Upper lobe of right lung (tissue), 1 donor: Measurements from ENCODE around the gene CUL2. TPM values are rescaled to one million over a fixed set of nuclear protein-coding genes. Genes with fewer than 3 reads are reported as not detected.

Experiments used
- ATAC-seq: fragments of 200-7000 bp; cut with Tn5 transposase; one replicate; pipeline ENCODE4 v1.9.1; 2020; ENCODE audit warnings: mild to moderate bottlenecking, moderate library complexity
- DNase-seq: peaks from one replicate; pipeline ENCODE4 v3.0.0-alpha.2; 2020
- H3K27ac ChIP-seq: fragments of 200-600 bp; one replicate; pipeline ENCODE4 v1.8.0; 2022
- H3K27me3 ChIP-seq: fragments of 200-600 bp; one replicate; pipeline ENCODE4 v1.8.0; 2022; ENCODE audit warnings: mild to moderate bottlenecking
- H3K36me3 ChIP-seq: fragments of 200-600 bp; one replicate; pipeline ENCODE4 v1.8.0; 2022
- H3K4me1 ChIP-seq: fragments of 200-600 bp; one replicate; pipeline ENCODE4 v1.8.0; 2022
- H3K4me3 ChIP-seq: fragments of 200-600 bp; one replicate; pipeline ENCODE4 v1.8.0; 2022; ENCODE audit warnings: mild to moderate bottlenecking
- H3K9me3 ChIP-seq: fragments of 200-600 bp; one replicate; pipeline ENCODE4 v1.8.0; 2022
- CTCF ChIP-seq: fragments of 200-600 bp; IDR thresholded peaks from one replicate; pipeline ENCODE4 v1.8.0; 2022; ENCODE audit warnings: antibody characterized with exemption
- intact Hi-C: fragments of 100-400 bp; cut with DNase I; formaldehyde crosslinking; loops from one replicate; pipeline ENCODE4 v1.11.0; 2022
- total RNA-seq: library from RNA; stranded (reverse); fragmentation: NEBNext Ultra II Directional; extraction: Animal tissue kit (Norgen Biotek cat#: 25700); gene quantifications from one replicate; pipeline ENCODE4 v1.2.1, GENCODE V29; 2021
- donor health status: DM: no; HTN: yes; CAD: no; lungs with severe emphysema.

CUL2 gene
- total RNA-seq, 1 donor from 2014 or later: 33.0 TPM

DNA sequence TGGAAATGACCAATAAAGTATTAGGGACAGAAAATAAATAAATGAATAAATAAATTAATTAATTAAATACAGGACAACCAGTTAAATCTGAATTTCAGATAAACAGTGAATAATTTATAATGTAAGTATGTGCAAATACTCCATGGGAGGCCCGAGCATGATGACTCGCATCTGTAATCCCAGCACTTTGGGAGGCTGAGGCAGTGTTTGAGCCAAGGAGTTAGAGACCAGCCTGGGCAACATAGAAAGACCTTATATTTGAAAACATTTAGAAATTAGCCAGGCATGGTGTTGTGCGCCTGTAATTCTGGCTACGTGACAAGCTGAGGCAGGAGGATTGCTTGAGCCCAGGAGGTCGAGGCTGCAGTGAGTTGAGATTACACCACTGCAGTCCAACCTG, 123.7 kb downstream of the CUL2 start:
- no peaks in the 10 kb centered on the region for H3K36me3 ChIP-seq
- intact Hi-C loops: no loop called here
- no peak overlapping the region for H3K27ac ChIP-seq
- no peaks in the 10 kb centered on the region for H3K9me3 ChIP-seq
- no peak for TF ChIP-seq CTCF
- no peaks in the 10 kb centered on the region for H3K4me1 ChIP-seq
- DNase-seq: no peak
- H3K27me3 ChIP-seq: no peaks in the 10 kb centered on the region
- ATAC-seq: no peak
- no peak overlapping the region for H3K4me3 ChIP-seq

DNA sequence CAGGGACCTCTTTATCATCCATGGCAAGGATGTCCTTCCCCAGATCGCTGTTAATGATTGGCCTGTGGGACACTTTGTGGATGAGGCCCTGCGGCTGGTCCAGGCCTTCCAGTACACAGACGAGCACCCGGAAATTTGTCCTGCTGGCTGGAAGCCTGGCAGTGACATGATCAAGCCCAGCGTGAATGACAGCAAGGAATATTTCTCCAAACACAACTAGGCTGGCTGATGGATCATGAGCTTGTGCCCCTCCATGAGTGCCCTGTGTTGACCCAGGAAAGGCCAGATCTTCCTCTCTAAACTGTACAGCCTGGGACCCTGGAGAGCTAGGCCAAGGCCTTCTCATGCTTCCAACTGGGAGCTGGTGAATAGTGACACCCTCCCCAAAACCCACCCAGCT, 124.1 kb downstream of the CUL2 start:
- H3K36me3 ChIP-seq: no peaks in the 10 kb centered on the region
- no peaks in the 10 kb centered on the region for H3K27me3 ChIP-seq
- intact Hi-C loops: no loop called here
- no peak overlapping the region for H3K4me3 ChIP-seq
- ATAC-seq: peak; percentile 24
- no peak overlapping the region for H3K27ac ChIP-seq
- no peak for TF ChIP-seq CTCF
- no peaks in the 10 kb centered on the region for H3K9me3 ChIP-seq
- H3K4me1 ChIP-seq: no peaks in the 10 kb centered on the region
- DNase-seq: no peak

DNA sequence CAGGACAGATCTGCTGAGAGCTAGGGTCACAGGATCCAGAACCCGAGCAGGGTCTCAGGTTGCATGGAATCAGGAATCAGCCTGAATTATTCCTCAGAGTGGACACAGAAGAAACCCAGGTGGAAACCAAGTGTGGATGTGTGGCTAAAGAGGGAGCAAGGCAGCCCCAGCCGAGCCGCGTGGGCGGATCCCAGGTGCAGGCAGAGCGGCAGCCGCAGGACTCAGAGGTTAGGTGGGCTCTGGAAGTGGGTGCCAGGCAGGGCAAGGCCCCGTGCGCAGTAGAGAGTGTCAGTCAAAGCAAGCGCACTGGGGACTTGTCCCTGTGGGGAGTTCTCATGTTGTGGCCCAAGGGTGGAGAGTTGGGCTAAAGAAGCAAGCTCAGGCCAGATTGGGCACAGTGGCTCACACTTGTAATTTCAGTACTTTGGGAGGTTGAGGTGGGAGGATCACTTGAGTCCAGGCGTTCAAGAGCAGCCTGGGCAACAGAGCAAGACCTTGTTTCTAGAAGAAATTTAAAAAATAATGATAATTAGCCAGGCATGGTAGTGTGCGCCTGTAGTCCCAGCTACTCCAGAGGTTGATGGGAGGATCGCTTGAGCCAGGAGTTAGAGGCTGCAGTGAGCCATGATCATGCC, 125.9 kb downstream of the CUL2 start:
- H3K4me3 ChIP-seq: no peak overlapping the region
- no peak for DNase-seq
- intact Hi-C loops: no loop called here
- H3K27me3 ChIP-seq: no peaks in the 10 kb centered on the region
- no peak for TF ChIP-seq CTCF
- no peaks in the 10 kb centered on the region for H3K9me3 ChIP-seq
- no peaks in the 10 kb centered on the region for H3K36me3 ChIP-seq
- H3K27ac ChIP-seq: no peak overlapping the region
- no peaks in the 10 kb centered on the region for H3K4me1 ChIP-seq
- no peak for ATAC-seq

DNA sequence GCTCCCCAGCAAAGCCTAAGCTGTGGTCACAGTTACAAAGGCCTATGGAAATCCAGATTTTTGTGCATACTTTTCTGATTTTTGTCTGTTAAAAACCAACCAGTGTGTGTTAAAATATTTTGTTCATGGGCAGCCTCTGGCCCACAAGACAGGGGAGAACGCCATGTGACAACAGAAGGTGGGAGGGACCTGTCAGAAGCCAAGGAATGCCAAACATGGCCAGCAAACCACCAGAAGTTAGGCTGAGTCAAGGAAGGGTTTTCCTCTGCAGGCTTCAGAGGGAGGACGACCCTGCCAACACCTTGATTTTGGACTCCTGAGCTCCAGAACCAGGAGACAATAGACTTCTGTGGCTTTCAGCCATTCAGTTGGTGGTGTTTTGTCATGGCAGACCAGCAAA, 127.3 kb downstream of the CUL2 start:
- Histone ChIP-seq H3K4me3 (no peak overlapping the region), H3K36me3 (no peaks in the 10 kb centered on the region), H3K9me3 (no peaks in the 10 kb centered on the region), H3K27me3 (no peaks in the 10 kb centered on the region), H3K27ac (no peak overlapping the region), H3K4me1 (no peaks in the 10 kb centered on the region)
- no peak for DNase-seq
- TF ChIP-seq CTCF: no peak
- intact Hi-C loops: no loop called here
- ATAC-seq: no peak

DNA sequence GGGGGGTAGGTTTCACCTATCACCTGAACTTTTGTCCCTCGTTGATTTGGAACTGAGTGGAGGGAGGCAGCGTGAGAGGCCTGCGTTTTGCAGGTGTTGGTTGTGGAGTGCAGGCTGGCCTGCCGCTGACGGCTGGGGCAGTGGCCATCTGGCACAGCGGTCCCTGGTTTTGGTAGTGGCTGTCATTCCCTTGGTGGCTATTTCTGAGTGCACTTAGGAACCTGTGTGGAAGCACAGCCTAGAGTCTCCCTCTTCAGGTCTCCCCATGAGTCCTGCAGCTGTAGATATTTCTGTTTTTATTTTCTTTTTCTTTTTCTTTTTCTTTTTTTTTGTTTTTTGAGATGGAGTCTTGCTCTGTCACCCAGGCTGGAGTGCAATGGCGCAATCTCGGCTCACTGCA, 129.2 kb downstream of the CUL2 start:
- peak; percentile 69 for ATAC-seq
- Histone ChIP-seq H3K36me3 (no peaks in the 10 kb centered on the region), H3K4me1 (no peaks in the 10 kb centered on the region), H3K4me3 (no peak overlapping the region), H3K9me3 (no peaks in the 10 kb centered on the region), H3K27me3 (no peaks in the 10 kb centered on the region), H3K27ac (no peak overlapping the region)
- intact Hi-C loops: no loop called here
- peak; percentile 19 for TF ChIP-seq CTCF
- DNase-seq: no peak

DNA sequence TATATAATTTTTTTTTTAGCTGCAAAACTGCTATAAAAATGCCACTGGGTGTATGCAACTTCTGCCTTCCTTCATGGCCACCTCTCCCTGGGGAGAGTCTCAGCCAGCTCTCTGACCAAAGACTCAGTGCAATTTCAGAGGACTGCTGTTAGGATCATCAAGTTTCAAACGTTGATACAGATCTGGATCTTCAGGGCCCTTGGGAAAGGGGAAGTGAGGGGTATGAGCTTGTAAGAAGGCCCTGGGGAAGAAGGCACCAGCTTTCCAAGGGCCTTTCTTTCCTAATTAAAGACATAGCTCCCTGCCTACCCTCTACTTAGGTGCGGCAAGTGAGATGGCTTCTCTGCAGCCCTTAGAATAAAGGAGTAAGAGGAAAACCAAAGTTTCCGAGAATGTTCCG, 130.4 kb downstream of the CUL2 start:
- DNase-seq (no peak), ATAC-seq (no peak)
- Histone ChIP-seq H3K27me3 (no peaks in the 10 kb centered on the region), H3K9me3 (no peaks in the 10 kb centered on the region), H3K36me3 (no peaks in the 10 kb centered on the region), H3K4me1 (no peaks in the 10 kb centered on the region), H3K4me3 (no peak overlapping the region), H3K27ac (no peak overlapping the region)
- intact Hi-C loops: no loop called here
- TF ChIP-seq CTCF: no peak
